HL-60 (cell line): ENCODE results near the gene GVQW3.

ENCODE experiments used
- CTCF ChIP-seq: IDR thresholded peaks from one replicate; pipeline ENCODE4 v1.5.1; 2011; ENCODE audit warnings: low read length, control low read depth, inconsistent platforms; ENCODE audit not compliant: insufficient read depth
- REST ChIP-seq: IDR thresholded peaks from 2 replicates; pipeline ENCODE4 v1.6.1; 2012; ENCODE audit warnings: low read depth; ENCODE audit not compliant: insufficient replicate concordance

GRCh38 chr11:76426660-76427059, 45.5 kb downstream of the GVQW3 start:
- TF ChIP-seq CTCF (no peak), REST (no peak)
